HUES6 (cell line): ENCODE data around the gene GZMB.
"Not testable (repeated sequence)": the region's sequence is repeated elsewhere in the genome, so short reads cannot be mapped to it uniquely, and the experiment has no call there.

Source experiments
- H3K27ac ChIP-seq: 2 replicates; pipeline ENCODE4 v1.7.0; 2013; ENCODE audit warnings: low read depth, mild to moderate bottlenecking, low read length, inconsistent platforms
- H3K27me3 ChIP-seq: 2 replicates; pipeline ENCODE4 v1.6.1; 2013; ENCODE audit warnings: low read length; ENCODE audit not compliant: control insufficient read depth, insufficient read depth
- H3K36me3 ChIP-seq: 2 replicates; pipeline ENCODE4 v1.6.1; 2013; ENCODE audit warnings: low read length; ENCODE audit not compliant: control insufficient read depth, insufficient read depth
- H3K4me1 ChIP-seq: 2 replicates; pipeline ENCODE4 v1.6.1; 2013; ENCODE audit warnings: low read length; ENCODE audit not compliant: control insufficient read depth, insufficient read depth
- H3K4me3 ChIP-seq: 2 replicates; pipeline ENCODE4 v1.5.1; 2013; ENCODE audit warnings: low read depth, low read length
- H3K9ac ChIP-seq: one replicate; pipeline ENCODE4 v1.6.1; 2013; ENCODE audit warnings: mild to moderate bottlenecking, low read length
- H3K9me3 ChIP-seq: 2 replicates; pipeline ENCODE4 v1.6.1; 2013; ENCODE audit warnings: low read depth, low read length; ENCODE audit not compliant: control insufficient read depth, insufficient read depth

GZMB gene

GRCh38 chr14:24665440-24665991, 31.5 kb upstream of the GZMB start:
- Histone ChIP-seq H3K9me3 (no peaks in the 10 kb centered on the region), H3K27ac (no peak overlapping the region), H3K27me3 (no peaks in the 10 kb centered on the region), H3K4me1 (no peaks in the 10 kb centered on the region), H3K4me3 (no peak overlapping the region), H3K9ac (no peak overlapping the region), H3K36me3 (no peaks in the 10 kb centered on the region)

- Histone ChIP-seq H3K9ac (no peak overlapping the region), H3K36me3 (no peaks in the 10 kb centered on the region), H3K4me3 (no peak overlapping the region), H3K27ac (no peak overlapping the region), H3K9me3 (no peaks in the 10 kb centered on the region), H3K27me3 (no peaks in the 10 kb centered on the region), H3K4me1 (no peaks in the 10 kb centered on the region)
Measured at GRCh38 chr14:24664366-24664765, 30.4 kb upstream of the GZMB start.

- Histone ChIP-seq H3K27ac (no peak overlapping the region), H3K36me3 (no peaks in the 10 kb centered on the region), H3K9me3 (no peaks in the 10 kb centered on the region), H3K27me3 (no peaks in the 10 kb centered on the region; the same call in 1 of the 2 replicates), H3K4me1 (no peaks in the 10 kb centered on the region), H3K9ac (no peak overlapping the region), H3K4me3 (no peak overlapping the region)
Measured at GRCh38 chr14:24662753-24663152, 28.8 kb upstream of the GZMB start.

GRCh38 chr14:24659916-24660570, 26.1 kb upstream of the GZMB start:
- H3K27ac ChIP-seq = no peak overlapping the region
- no peak overlapping the region for H3K4me3 ChIP-seq
- no peaks in the 10 kb centered on the region for H3K36me3 ChIP-seq
- H3K4me1 ChIP-seq = no peaks in the 10 kb centered on the region
- H3K27me3 ChIP-seq = peaks cover 2% of the 10 kb centered on the region; the same call in 1 of the 2 replicates
- H3K9me3 ChIP-seq = no peaks in the 10 kb centered on the region
- no peak overlapping the region for H3K9ac ChIP-seq

GRCh38 chr14:24648361-24648760, 14.4 kb upstream of the GZMB start:
- H3K27me3 ChIP-seq, H3K9me3 ChIP-seq, H3K36me3 ChIP-seq, H3K4me1 ChIP-seq, H3K4me3 ChIP-seq, H3K9ac ChIP-seq, H3K27ac ChIP-seq: not testable (repeated sequence)

- H3K4me1 ChIP-seq = no peaks in the 10 kb centered on the region
- no peaks in the 10 kb centered on the region for H3K9me3 ChIP-seq
- H3K4me3 ChIP-seq = no peak overlapping the region
- no peak overlapping the region for H3K9ac ChIP-seq
- H3K27ac ChIP-seq = no peak overlapping the region
- no peaks in the 10 kb centered on the region for H3K27me3 ChIP-seq
- no peaks in the 10 kb centered on the region for H3K36me3 ChIP-seq
Measured at GRCh38 chr14:24639905-24640304, 5.9 kb upstream of the GZMB start.

- Histone ChIP-seq H3K4me3 (no peak overlapping the region), H3K36me3 (no peaks in the 10 kb centered on the region), H3K27me3 (no peaks in the 10 kb centered on the region), H3K9ac (no peak overlapping the region), H3K4me1 (no peaks in the 10 kb centered on the region), H3K9me3 (no peaks in the 10 kb centered on the region), H3K27ac (no peak overlapping the region)
Measured at GRCh38 chr14:24639270-24639669, 5.3 kb upstream of the GZMB start.

GRCh38 chr14:24633353-24633752, 637 bp downstream of the GZMB start:
- no peak overlapping the region for H3K27ac ChIP-seq
- H3K4me3 ChIP-seq = no peak overlapping the region
- no peaks in the 10 kb centered on the region for H3K9me3 ChIP-seq
- no peak overlapping the region for H3K9ac ChIP-seq
- H3K36me3 ChIP-seq = no peaks in the 10 kb centered on the region
- no peaks in the 10 kb centered on the region for H3K27me3 ChIP-seq
- H3K4me1 ChIP-seq = no peaks in the 10 kb centered on the region

GRCh38 chr14:24632761-24633160, 1.2 kb downstream of the GZMB start:
- Histone ChIP-seq H3K27me3 (no peaks in the 10 kb centered on the region), H3K36me3 (no peaks in the 10 kb centered on the region), H3K4me3 (no peak overlapping the region), H3K27ac (no peak overlapping the region), H3K9ac (no peak overlapping the region), H3K9me3 (no peaks in the 10 kb centered on the region), H3K4me1 (no peaks in the 10 kb centered on the region)

GRCh38 chr14:24632336-24632735, 1.7 kb downstream of the GZMB start:
- Histone ChIP-seq H3K4me3 (no peak overlapping the region), H3K9me3 (no peaks in the 10 kb centered on the region), H3K27me3 (no peaks in the 10 kb centered on the region), H3K9ac (no peak overlapping the region), H3K27ac (no peak overlapping the region), H3K36me3 (no peaks in the 10 kb centered on the region), H3K4me1 (no peaks in the 10 kb centered on the region)

GRCh38 chr14:24631749-24632335, 2.1 kb downstream of the GZMB start:
- H3K9me3 ChIP-seq = no peaks in the 10 kb centered on the region
- no peak overlapping the region for H3K27ac ChIP-seq
- no peaks in the 10 kb centered on the region for H3K4me1 ChIP-seq

More at GRCh38 chr14:24631749-24632335, 2.1 kb downstream of the GZMB start:
- Histone ChIP-seq H3K9ac (no peak overlapping the region), H3K4me3 (no peak overlapping the region), H3K36me3 (no peaks in the 10 kb centered on the region), H3K27me3 (no peaks in the 10 kb centered on the region)
